Measurements from ENCODE around the gene ANKIB1. TPM values are rescaled to one million over a fixed set of nuclear protein-coding genes. Genes with fewer than 3 reads are reported as not detected.

ANKIB1 gene
- total and polyA plus RNA-seq, 4 donors, result 3.9 to 14.8 (median 8.4) TPM

DNA sequence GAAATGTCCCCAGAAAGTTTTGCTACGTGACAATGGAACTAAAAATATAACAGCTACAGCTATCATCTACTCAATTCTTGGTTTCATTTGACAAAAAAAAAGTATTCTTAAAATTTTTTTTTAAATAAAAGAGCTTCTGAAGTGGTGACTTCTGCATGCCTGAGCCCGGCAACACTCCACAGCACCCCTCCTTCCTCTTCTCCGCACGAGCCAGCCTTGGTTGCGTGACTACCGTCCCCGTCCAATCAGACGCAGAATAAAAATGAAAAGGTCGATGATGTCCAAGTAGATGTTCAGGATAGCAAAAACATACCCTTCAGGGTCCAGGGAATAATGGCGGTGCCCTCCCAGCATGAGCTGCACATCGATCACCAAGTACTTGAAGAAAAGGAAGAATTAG is 167.0 kb downstream of the ANKIB1 start (continued):
- TF ChIP-seq, protein P1, sequence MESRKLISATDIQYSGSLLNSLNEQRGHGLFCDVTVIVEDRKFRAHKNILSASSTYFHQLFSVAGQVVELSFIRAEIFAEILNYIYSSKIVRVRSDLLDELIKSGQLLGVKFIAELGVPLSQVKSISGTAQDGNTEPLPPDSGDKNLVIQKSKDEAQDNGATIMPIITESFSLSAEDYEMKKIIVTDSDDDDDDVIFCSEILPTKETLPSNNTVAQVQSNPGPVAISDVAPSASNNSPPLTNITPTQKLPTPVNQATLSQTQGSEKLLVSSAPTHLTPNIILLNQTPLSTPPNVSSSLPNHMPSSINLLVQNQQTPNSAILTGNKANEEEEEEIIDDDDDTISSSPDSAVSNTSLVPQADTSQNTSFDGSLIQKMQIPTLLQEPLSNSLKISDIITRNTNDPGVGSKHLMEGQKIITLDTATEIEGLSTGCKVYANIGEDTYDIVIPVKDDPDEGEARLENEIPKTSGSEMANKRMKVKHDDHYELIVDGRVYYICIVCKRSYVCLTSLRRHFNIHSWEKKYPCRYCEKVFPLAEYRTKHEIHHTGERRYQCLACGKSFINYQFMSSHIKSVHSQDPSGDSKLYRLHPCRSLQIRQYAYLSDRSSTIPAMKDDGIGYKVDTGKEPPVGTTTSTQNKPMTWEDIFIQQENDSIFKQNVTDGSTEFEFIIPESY (IDR thresholded peaks at IDR 0.05), result no peak

DNA sequence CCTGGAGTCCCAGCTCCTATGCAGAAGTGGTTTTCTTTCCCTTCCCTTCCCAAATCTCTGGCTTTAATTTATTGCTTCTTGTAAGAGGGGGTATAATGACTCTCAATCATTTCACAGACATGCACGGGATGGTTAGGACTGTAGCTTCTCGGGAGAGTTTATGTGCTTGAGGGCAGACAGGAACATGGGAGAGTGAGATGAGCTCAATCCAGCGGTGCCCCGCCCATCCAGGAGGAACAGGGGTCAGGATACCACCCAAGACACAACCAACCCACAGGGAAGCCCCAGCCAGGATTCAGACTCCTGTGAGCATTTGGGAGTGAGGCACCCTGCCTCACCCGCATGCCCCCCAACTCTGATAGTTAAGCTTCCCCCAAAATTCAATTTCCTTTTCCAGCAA is 167.8 kb downstream of the ANKIB1 start:
- Histone ChIP-seq H3K4me3 (ENCODE audit: low read depth in 1 of 3, low read length in 3 of 3) (no peak overlapping the region), H3K4me1 (ENCODE audit: control insufficient read depth in 4 of 4, insufficient read depth in 4 of 4, low read length in 3 of 4) (no peaks in the 10 kb centered on the region), H3K9ac (ENCODE audit: low read depth in 1 of 2, low read length in 2 of 2) (no peak overlapping the region), H3K36me3 (ENCODE audit: control insufficient read depth in 4 of 4, insufficient read depth in 3 of 4, low read depth in 1 of 4, low read length in 3 of 4) (no peaks in the 10 kb centered on the region), H3K27ac (ENCODE audit: low read depth in 1 of 2, low read length in 2 of 2) (no peak overlapping the region), H3K27me3 (ENCODE audit: control insufficient read depth in 4 of 4, insufficient read depth in 4 of 4, low read length in 3 of 4) (peaks cover 0 to 3% (median 0%) of the 10 kb centered on the region in 4 donors), H3K9me3 (ENCODE audit: control insufficient read depth in 4 of 4, low read length in 3 of 4) (no peaks in the 10 kb centered on the region)
- DNase-seq (ENCODE audit: low spot score), result no peak
- TF ChIP-seq FOXA1 (IDR thresholded peaks at IDR 0.05) (no peak), YY1 (IDR thresholded peaks at IDR 0.05) (no peak), GABPA (IDR thresholded peaks at IDR 0.05 in 1 of 2, conservative IDR thresholded peaks at IDR 0.05 in 1 of 2) (no peak), TAF1 (conservative IDR thresholded peaks at IDR 0.05) (no peak), FOXA2 (IDR thresholded peaks at IDR 0.05) (no peak), RAD21 (IDR thresholded peaks at IDR 0.05) (no peak), NR2F2 (IDR thresholded peaks at IDR 0.05) (no peak), HNF4G (IDR thresholded peaks at IDR 0.05) (no peak), SP1 (IDR thresholded peaks at IDR 0.05) (no peak), RXRA (IDR thresholded peaks at IDR 0.05) (no peak), JUND (IDR thresholded peaks at IDR 0.05) (no peak), EGR1 (IDR thresholded peaks at IDR 0.05; ENCODE audit: low read depth in 2 of 2) (no peak)
- TF ChIP-seq, protein P1 (IDR thresholded peaks at IDR 0.05), result no peak
- TF ChIP-seq, protein P2, sequence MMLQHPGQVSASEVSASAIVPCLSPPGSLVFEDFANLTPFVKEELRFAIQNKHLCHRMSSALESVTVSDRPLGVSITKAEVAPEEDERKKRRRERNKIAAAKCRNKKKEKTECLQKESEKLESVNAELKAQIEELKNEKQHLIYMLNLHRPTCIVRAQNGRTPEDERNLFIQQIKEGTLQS (IDR thresholded peaks at IDR 0.05), result no peak
- TF ChIP-seq, protein P3, sequence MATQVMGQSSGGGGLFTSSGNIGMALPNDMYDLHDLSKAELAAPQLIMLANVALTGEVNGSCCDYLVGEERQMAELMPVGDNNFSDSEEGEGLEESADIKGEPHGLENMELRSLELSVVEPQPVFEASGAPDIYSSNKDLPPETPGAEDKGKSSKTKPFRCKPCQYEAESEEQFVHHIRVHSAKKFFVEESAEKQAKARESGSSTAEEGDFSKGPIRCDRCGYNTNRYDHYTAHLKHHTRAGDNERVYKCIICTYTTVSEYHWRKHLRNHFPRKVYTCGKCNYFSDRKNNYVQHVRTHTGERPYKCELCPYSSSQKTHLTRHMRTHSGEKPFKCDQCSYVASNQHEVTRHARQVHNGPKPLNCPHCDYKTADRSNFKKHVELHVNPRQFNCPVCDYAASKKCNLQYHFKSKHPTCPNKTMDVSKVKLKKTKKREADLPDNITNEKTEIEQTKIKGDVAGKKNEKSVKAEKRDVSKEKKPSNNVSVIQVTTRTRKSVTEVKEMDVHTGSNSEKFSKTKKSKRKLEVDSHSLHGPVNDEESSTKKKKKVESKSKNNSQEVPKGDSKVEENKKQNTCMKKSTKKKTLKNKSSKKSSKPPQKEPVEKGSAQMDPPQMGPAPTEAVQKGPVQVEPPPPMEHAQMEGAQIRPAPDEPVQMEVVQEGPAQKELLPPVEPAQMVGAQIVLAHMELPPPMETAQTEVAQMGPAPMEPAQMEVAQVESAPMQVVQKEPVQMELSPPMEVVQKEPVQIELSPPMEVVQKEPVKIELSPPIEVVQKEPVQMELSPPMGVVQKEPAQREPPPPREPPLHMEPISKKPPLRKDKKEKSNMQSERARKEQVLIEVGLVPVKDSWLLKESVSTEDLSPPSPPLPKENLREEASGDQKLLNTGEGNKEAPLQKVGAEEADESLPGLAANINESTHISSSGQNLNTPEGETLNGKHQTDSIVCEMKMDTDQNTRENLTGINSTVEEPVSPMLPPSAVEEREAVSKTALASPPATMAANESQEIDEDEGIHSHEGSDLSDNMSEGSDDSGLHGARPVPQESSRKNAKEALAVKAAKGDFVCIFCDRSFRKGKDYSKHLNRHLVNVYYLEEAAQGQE (IDR thresholded peaks at IDR 0.05), result no peak
- TF ChIP-seq, protein P4, sequence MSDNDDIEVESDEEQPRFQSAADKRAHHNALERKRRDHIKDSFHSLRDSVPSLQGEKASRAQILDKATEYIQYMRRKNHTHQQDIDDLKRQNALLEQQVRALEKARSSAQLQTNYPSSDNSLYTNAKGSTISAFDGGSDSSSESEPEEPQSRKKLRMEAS (IDR thresholded peaks at IDR 0.05), result no peak
- 69% methylated on average over 5 of the region's 5 CpGs for WGBS
